ENCODE results near the gene HIP1. TPM values are rescaled to one million over a fixed set of nuclear protein-coding genes. Genes with fewer than 3 reads are reported as not detected.
"Not testable (repeated sequence)": the region's sequence is repeated elsewhere in the genome, so short reads cannot be mapped to it uniquely, and the experiment has no call there.

Gene HIP1
- polyA plus RNA-seq, 3 donors = 4.3 to 14.8 (median 5.3) TPM

GRCh38 chr7:75718390-75719031, 20.2 kb downstream of the HIP1 start:
- Mint-ChIP-seq H3K4me1 (peaks cover 3% of the 10 kb centered on the region), H3K4me3 (no peak overlapping the region), H3K27me3 (ENCODE audit: low read depth in 3 of 3) (peaks cover 0 to 6% (median 2%) of the 10 kb centered on the region in 3 donors), H3K36me3 (peaks cover 10 to 12% of the 10 kb centered on the region in 2 donors), H3K27ac (peak overlapping the region in 1 of 7 donors; percentile 64), H3K9me3 (peaks cover 4 to 9% (median 6%) of the 10 kb centered on the region in 7 donors)
- Histone ChIP-seq H3K79me2 (ENCODE audit: insufficient read depth, low read length) (no peaks in the 10 kb centered on the region), H3K27me3 (ENCODE audit: control insufficient read depth in 2 of 2, insufficient read depth in 2 of 2, low read length in 2 of 2) (no peaks in the 10 kb centered on the region), H3K4me3 (replicated peaks in 1 of 3; ENCODE audit: low read depth in 2 of 3, low read length in 3 of 3) (no peak overlapping the region), H3K27ac (ENCODE audit: low read depth in 1 of 2, low read length in 2 of 2) (no peak overlapping the region), H4K20me1 (ENCODE audit: insufficient read depth, low read length) (no peaks in the 10 kb centered on the region), H3K9me3 (replicated peaks in 1 of 2; ENCODE audit: control insufficient read depth in 1 of 2, insufficient read depth in 1 of 2, low read length in 2 of 2) (peaks cover 0 to 4% of the 10 kb centered on the region in 2 donors), H3K4me1 (ENCODE audit: control insufficient read depth in 1 of 2, insufficient read depth in 2 of 2, low read length in 2 of 2) (no peaks in the 10 kb centered on the region), H2AFZ (ENCODE audit: insufficient read depth, low read depth, low read length, poor library complexity, severe bottlenecking) (no peak overlapping the region), H3K9ac (ENCODE audit: insufficient read depth, low read length, poor library complexity, severe bottlenecking) (no peak overlapping the region), H3K36me3 (replicated peaks in 1 of 2; ENCODE audit: control insufficient read depth in 1 of 2, insufficient read depth in 2 of 2, low read length in 2 of 2) (no peaks in the 10 kb centered on the region), H3K4me2 (replicated peaks; ENCODE audit: extremely low read depth, low read length, poor library complexity, severe bottlenecking) (no peak overlapping the region)
- intact Hi-C loops (cut with micrococcal nuclease) = no loop called here
- no peak for DNase-seq
- 97% methylated on average over 9 of the region's 10 CpGs for WGBS (ENCODE audit: insufficient coverage)
- no peak for TF ChIP-seq CTCF (IDR thresholded peaks at IDR 0.05)

GRCh38 chr7:75717746-75718145, 21.0 kb downstream of the HIP1 start:
- H3K4me3 Mint-ChIP-seq; H3K27ac ChIP-seq (ENCODE audit: low read depth in 1 of 2, low read length in 2 of 2); H3K79me2 ChIP-seq (ENCODE audit: insufficient read depth, low read length); H3K9me3 ChIP-seq (replicated peaks in 1 of 2; ENCODE audit: control insufficient read depth in 1 of 2, insufficient read depth in 1 of 2, low read length in 2 of 2); H3K27me3 ChIP-seq (ENCODE audit: control insufficient read depth in 2 of 2, insufficient read depth in 2 of 2, low read length in 2 of 2); H3K9ac ChIP-seq (ENCODE audit: insufficient read depth, low read length, poor library complexity, severe bottlenecking); H3K27me3 Mint-ChIP-seq (ENCODE audit: low read depth in 3 of 3); H3K4me1 ChIP-seq (ENCODE audit: control insufficient read depth in 1 of 2, insufficient read depth in 2 of 2, low read length in 2 of 2); H3K4me3 ChIP-seq (replicated peaks in 1 of 3; ENCODE audit: low read depth in 2 of 3, low read length in 3 of 3); H2AFZ ChIP-seq (ENCODE audit: insufficient read depth, low read depth, low read length, poor library complexity, severe bottlenecking); H3K27ac Mint-ChIP-seq; DNase-seq; H4K20me1 ChIP-seq (ENCODE audit: insufficient read depth, low read length); H3K4me1 Mint-ChIP-seq; intact Hi-C loops (cut with micrococcal nuclease); H3K36me3 ChIP-seq (replicated peaks in 1 of 2; ENCODE audit: control insufficient read depth in 1 of 2, insufficient read depth in 2 of 2, low read length in 2 of 2); H3K9me3 Mint-ChIP-seq; H3K4me2 ChIP-seq (replicated peaks; ENCODE audit: extremely low read depth, low read length, poor library complexity, severe bottlenecking): not testable (repeated sequence)
- peaks cover 10 to 12% of the 10 kb centered on the region in 2 donors for H3K36me3 Mint-ChIP-seq
- no CpG with 5 or more reads among the region's 3 CpGs for WGBS (ENCODE audit: insufficient coverage)
